H1 (cell line): ENCODE measurements around the gene HAT1. TPM values are rescaled to one million over a fixed set of nuclear protein-coding genes. Genes with fewer than 3 reads are reported as not detected.

Source experiments
- BCL11A ChIP-seq, 2 experiments: IDR thresholded peaks; one replicate each; pipeline ENCODE4 v1.6.1; 2011; ENCODE audit warnings: low read depth in 2 of 2, low read length in 2 of 2, mild to moderate bottlenecking in 2 of 2
- CBX8 ChIP-seq: fragments of 300-800, 300-1000 bp; sonication (generic); IDR thresholded peaks from 2 replicates; pipeline ENCODE4 v1.7.1; 2016; ENCODE audit warnings: low read depth, low read length, borderline replicate concordance
- CHD2 ChIP-seq: IDR thresholded peaks from 2 replicates; pipeline ENCODE4 v1.6.1; 2012; ENCODE audit warnings: low read length, improper control_type of control experiment
- CREB1 ChIP-seq: IDR thresholded peaks from 2 replicates; pipeline ENCODE4 v1.6.1; 2012; ENCODE audit warnings: inconsistent platforms
- JUND ChIP-seq: IDR thresholded peaks from 2 replicates; pipeline ENCODE4 v1.6.1; 2011; ENCODE audit warnings: mild to moderate bottlenecking, improper control_type of control experiment, low read length
- KDM5A ChIP-seq: fragments of 200-600 bp; IDR thresholded peaks from 2 replicates; pipeline ENCODE4 v1.7.1; 2012; ENCODE audit warnings: mild to moderate bottlenecking, low read length, inconsistent platforms, mixed read lengths
- PHF8 ChIP-seq: fragments of 200-600 bp; sonication (generic); conservative IDR thresholded peaks from 2 replicates; pipeline ENCODE4 v1.7.1; 2012; ENCODE audit warnings: low read depth, mild to moderate bottlenecking, inconsistent platforms, low read length, moderate library complexity
- USF2 ChIP-seq: IDR thresholded peaks from 2 replicates; pipeline ENCODE4 v1.6.1; 2011; ENCODE audit warnings: low read length, improper control_type of control experiment
- ZNF274 ChIP-seq: IDR thresholded peaks from 2 replicates; pipeline ENCODE4 v1.7.0; 2012; ENCODE audit warnings: low read length, borderline replicate concordance; ENCODE audit errors: extremely low read depth
- polyA plus RNA-seq, 7 experiments: library from polyadenylated mRNA; depleted of rRNA in 3 of 7; stranded (reverse) in 5 of 7; unstranded in 2 of 7; fragments of >200 nt in 5 of 7; fragments of 200-250 nt in 2 of 7; gene quantifications; 1 replicate in 5 of 7; 2 replicates in 1 of 7; 4 replicates in 1 of 7; pipeline versions ENCODE4 v1.2.1 to v1.2.3, GENCODE V29; 2011 to 2013; ENCODE audit warnings: missing spikeins in 2 of 7, mixed read lengths in 2 of 7
- total RNA-seq: library from RNA; stranded (reverse); fragmentation: NEBNext Ultra II Directional; extraction: Animal tissue kit (Norgen Biotek cat#: 25700); gene quantifications from 2 replicates; pipeline ENCODE4 v1.2.1, GENCODE V29; 2021

HAT1 gene
- total and polyA plus RNA-seq, 2 of the 8 experiments (the other 6 are each of a cell fraction or from before 2014, with no cell fraction given), result 44.6 to 74.2 TPM

GRCh38 chr2:171986778-171987177 lies 64.5 kb downstream of the HAT1 start (continued):
- TF ChIP-seq CHD2, result no peak
- TF ChIP-seq ZNF274, result no peak
- TF ChIP-seq KDM5A, result no peak
- TF ChIP-seq USF2, result no peak
- TF ChIP-seq PHF8, result no peak
- TF ChIP-seq CREB1, result no peak
- TF ChIP-seq JUND, result no peak
- no peak for TF ChIP-seq BCL11A (IDR thresholded peaks at IDR 0.05; ENCODE audit: low read depth in 2 of 2, low read length in 2 of 2)
- TF ChIP-seq CBX8, result no peak
- TF ChIP-seq, all 59 proteins: peak for 0
